ENCODE data around the gene CABLES2.

CABLES2 gene

GRCh38 chr20:62437927-62438326 lies 30.8 kb upstream of the CABLES2 start:
- Histone ChIP-seq H3K79me2 (ENCODE audit: insufficient read depth, low read depth) (no peaks in the 10 kb centered on the region), H2AFZ (ENCODE audit: low read depth) (no peak overlapping the region), H3K27me3 (ENCODE audit: insufficient read depth, low read depth) (peaks cover 100% of the 10 kb centered on the region), H3K27ac (no peak overlapping the region), H4K20me1 (ENCODE audit: insufficient read depth) (no peaks in the 10 kb centered on the region), H3K4me3 (IDR thresholded peaks at IDR 0.05; ENCODE audit: insufficient read depth, low read depth, low read length) (no peak overlapping the region), H3K36me3 (ENCODE audit: insufficient read depth) (no peaks in the 10 kb centered on the region), H3K4me1 (ENCODE audit: low read depth, poor library complexity, severe bottlenecking) (no peaks in the 10 kb centered on the region), H3K4me2 (no peak overlapping the region), H3K9ac (no peak overlapping the region)
- TF ChIP-seq, protein P1, sequence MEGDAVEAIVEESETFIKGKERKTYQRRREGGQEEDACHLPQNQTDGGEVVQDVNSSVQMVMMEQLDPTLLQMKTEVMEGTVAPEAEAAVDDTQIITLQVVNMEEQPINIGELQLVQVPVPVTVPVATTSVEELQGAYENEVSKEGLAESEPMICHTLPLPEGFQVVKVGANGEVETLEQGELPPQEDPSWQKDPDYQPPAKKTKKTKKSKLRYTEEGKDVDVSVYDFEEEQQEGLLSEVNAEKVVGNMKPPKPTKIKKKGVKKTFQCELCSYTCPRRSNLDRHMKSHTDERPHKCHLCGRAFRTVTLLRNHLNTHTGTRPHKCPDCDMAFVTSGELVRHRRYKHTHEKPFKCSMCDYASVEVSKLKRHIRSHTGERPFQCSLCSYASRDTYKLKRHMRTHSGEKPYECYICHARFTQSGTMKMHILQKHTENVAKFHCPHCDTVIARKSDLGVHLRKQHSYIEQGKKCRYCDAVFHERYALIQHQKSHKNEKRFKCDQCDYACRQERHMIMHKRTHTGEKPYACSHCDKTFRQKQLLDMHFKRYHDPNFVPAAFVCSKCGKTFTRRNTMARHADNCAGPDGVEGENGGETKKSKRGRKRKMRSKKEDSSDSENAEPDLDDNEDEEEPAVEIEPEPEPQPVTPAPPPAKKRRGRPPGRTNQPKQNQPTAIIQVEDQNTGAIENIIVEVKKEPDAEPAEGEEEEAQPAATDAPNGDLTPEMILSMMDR (conservative IDR thresholded peaks at IDR 0.05; ENCODE audit: low read depth, low read length): no peak

DNA sequence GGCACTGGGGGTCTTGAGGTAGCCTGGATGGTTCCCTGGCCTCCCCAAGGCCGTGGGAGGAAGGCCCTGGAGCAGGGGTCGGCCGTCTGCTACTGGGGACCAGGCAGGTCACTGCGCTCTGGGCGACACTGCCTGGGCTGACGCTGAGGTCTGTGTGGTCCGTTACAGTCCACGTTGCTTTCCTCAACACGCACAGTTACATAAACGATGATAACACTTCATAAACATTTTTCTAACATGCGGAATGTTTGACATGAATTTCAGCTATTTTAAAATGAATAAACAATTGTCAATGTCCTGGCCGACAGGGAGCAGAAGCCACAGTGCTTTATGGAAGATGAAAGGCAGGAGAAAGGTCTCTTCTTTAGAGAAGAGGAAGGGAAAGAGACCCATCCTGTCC lies 30.4 kb upstream of the CABLES2 start:
- Histone ChIP-seq H2AFZ (ENCODE audit: low read depth) (no peak overlapping the region), H4K20me1 (ENCODE audit: insufficient read depth) (no peaks in the 10 kb centered on the region), H3K79me2 (ENCODE audit: insufficient read depth, low read depth) (no peaks in the 10 kb centered on the region), H3K9ac (no peak overlapping the region), H3K27me3 (ENCODE audit: insufficient read depth, low read depth) (peaks cover 100% of the 10 kb centered on the region), H3K4me3 (IDR thresholded peaks at IDR 0.05; ENCODE audit: insufficient read depth, low read depth, low read length) (no peak overlapping the region), H3K27ac (no peak overlapping the region), H3K4me2 (no peak overlapping the region), H3K36me3 (ENCODE audit: insufficient read depth) (no peaks in the 10 kb centered on the region), H3K4me1 (ENCODE audit: low read depth, poor library complexity, severe bottlenecking) (no peaks in the 10 kb centered on the region)
- TF ChIP-seq, protein P1 (conservative IDR thresholded peaks at IDR 0.05; ENCODE audit: low read depth, low read length): no peak

DNA sequence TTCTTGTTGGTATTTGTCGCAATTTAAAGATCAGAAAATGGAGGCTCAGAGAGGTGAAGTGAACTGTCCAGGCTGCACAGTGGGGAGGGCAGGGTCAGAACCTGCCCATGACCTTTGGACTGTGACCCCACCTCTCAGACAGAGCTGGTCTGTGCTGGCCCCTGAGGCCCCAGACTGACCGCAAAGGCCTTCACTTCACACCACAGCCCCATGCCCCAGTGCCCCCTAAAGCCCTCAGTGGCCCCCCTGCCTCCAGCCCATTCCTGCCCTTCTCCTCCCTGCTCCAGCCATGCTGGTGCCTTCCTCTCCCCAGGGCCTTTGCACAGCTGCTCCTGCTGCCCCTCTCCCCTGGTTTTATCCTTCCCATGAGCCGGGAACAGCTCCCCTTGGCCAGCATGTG lies 29.6 kb upstream of the CABLES2 start:
- TF ChIP-seq, protein P1 (conservative IDR thresholded peaks at IDR 0.05; ENCODE audit: low read depth, low read length): no peak
- Histone ChIP-seq H3K9ac (no peak overlapping the region), H3K4me2 (no peak overlapping the region), H3K27me3 (ENCODE audit: insufficient read depth, low read depth) (peaks cover 100% of the 10 kb centered on the region), H2AFZ (ENCODE audit: low read depth) (no peak overlapping the region), H4K20me1 (ENCODE audit: insufficient read depth) (no peaks in the 10 kb centered on the region), H3K4me1 (ENCODE audit: low read depth, poor library complexity, severe bottlenecking) (no peaks in the 10 kb centered on the region), H3K79me2 (ENCODE audit: insufficient read depth, low read depth) (no peaks in the 10 kb centered on the region), H3K4me3 (IDR thresholded peaks at IDR 0.05; ENCODE audit: insufficient read depth, low read depth, low read length) (no peak overlapping the region), H3K27ac (no peak overlapping the region), H3K36me3 (ENCODE audit: insufficient read depth) (no peaks in the 10 kb centered on the region)

DNA sequence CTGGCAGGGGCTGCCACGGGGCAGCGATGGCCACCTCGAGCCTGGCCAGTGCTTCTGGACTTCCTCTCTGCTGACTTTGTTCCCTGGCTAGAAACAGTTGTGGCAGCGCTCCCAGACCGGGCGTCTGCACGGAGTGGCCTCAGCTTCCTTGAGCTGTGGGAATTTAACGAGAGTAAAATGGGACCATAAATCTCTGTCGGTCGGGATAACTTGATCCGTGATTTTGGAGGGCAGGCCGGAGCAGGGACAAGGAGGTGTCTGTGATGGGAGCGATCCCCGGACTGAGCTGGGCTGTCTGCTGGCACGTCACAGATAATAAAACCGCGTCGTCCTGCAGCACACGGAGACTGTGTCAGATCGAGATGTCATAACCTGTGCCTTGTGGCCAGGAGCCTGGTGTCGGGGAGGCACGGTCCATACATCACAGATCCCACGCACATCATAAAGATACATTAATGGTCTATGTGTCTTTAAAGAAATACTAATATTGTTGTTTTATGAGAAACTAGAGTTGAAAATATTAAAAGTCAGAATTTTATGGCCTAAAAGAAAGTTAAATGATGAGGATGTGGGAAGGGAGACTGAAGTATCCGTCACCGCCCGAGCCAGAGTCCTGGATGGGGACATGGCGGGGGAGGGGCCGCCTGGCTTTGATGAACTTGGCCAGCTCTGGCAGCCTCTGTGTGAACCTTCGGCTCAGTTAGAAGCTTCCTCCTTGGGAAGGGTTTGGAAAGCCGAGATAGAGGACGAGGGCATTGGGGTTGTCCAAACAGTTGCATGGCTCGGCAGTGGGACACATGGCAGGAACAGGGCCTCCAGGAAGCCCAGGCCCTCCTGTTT lies 26.8 kb upstream of the CABLES2 start:
- Histone ChIP-seq H3K4me2 (no peak overlapping the region), H4K20me1 (ENCODE audit: insufficient read depth) (no peaks in the 10 kb centered on the region), H3K4me3 (IDR thresholded peaks at IDR 0.05; ENCODE audit: insufficient read depth, low read depth, low read length) (no peak overlapping the region), H3K36me3 (ENCODE audit: insufficient read depth) (no peaks in the 10 kb centered on the region), H3K27ac (no peak overlapping the region), H3K79me2 (ENCODE audit: insufficient read depth, low read depth) (no peaks in the 10 kb centered on the region), H3K27me3 (ENCODE audit: insufficient read depth, low read depth) (peaks cover 100% of the 10 kb centered on the region), H3K4me1 (ENCODE audit: low read depth, poor library complexity, severe bottlenecking) (no peaks in the 10 kb centered on the region), H3K9ac (no peak overlapping the region), H2AFZ (ENCODE audit: low read depth) (no peak overlapping the region)
- TF ChIP-seq, protein P1 (conservative IDR thresholded peaks at IDR 0.05; ENCODE audit: low read depth, low read length): no peak

Data from KMS-11 (cell line).